ENCODE measurements around the gene MAOA. TPM values are rescaled to one million over a fixed set of nuclear protein-coding genes. Genes with fewer than 3 reads are reported as not detected.

The MAOA gene
- total RNA-seq, 1 donor from 2014 or later, result 0.30 TPM

DNA sequence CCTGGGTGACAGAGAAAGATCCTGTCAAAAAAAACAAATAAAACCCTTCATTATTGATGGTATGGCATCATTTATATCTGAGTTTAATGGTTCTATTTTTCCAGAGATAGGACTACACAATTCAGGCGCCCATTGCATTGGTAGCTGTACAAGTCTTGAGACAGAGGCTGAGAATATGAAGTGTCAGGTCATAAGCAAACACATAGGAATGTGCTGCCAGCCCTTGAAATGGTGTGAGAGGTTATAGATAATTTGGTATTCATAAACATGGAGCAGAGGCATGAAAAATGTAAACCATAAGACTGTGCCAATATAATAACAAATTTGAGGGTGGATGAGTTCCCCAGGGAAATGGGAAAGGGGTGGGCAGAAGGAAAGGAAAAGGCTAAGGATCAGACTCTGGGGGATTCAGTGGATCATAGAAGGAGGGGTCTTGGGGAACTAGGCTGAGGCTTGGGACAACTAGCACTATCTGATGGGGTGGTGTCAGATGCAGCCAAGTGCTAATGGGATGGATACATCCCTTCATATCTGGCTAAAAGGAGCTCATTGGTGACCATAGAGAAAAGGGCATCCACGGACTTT lies 50.8 kb downstream of the MAOA start:
- DNase-seq (ENCODE audit: low read depth, low spot score), result no peak
- Mint-ChIP-seq H3K9me3 (peaks cover 4% of the 10 kb centered on the region), H3K27me3 (ENCODE audit: low read depth) (no peaks in the 10 kb centered on the region), H3K4me3 (no peak overlapping the region), H3K36me3 (ENCODE audit: low read depth) (no peaks in the 10 kb centered on the region), H3K27ac (ENCODE audit: unreplicated experiment) (no peak overlapping the region), H3K4me1 (peaks cover 7% of the 10 kb centered on the region)
- TF ChIP-seq, protein P1, sequence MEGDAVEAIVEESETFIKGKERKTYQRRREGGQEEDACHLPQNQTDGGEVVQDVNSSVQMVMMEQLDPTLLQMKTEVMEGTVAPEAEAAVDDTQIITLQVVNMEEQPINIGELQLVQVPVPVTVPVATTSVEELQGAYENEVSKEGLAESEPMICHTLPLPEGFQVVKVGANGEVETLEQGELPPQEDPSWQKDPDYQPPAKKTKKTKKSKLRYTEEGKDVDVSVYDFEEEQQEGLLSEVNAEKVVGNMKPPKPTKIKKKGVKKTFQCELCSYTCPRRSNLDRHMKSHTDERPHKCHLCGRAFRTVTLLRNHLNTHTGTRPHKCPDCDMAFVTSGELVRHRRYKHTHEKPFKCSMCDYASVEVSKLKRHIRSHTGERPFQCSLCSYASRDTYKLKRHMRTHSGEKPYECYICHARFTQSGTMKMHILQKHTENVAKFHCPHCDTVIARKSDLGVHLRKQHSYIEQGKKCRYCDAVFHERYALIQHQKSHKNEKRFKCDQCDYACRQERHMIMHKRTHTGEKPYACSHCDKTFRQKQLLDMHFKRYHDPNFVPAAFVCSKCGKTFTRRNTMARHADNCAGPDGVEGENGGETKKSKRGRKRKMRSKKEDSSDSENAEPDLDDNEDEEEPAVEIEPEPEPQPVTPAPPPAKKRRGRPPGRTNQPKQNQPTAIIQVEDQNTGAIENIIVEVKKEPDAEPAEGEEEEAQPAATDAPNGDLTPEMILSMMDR (conservative IDR thresholded peaks at IDR 0.05), result no peak

DNA sequence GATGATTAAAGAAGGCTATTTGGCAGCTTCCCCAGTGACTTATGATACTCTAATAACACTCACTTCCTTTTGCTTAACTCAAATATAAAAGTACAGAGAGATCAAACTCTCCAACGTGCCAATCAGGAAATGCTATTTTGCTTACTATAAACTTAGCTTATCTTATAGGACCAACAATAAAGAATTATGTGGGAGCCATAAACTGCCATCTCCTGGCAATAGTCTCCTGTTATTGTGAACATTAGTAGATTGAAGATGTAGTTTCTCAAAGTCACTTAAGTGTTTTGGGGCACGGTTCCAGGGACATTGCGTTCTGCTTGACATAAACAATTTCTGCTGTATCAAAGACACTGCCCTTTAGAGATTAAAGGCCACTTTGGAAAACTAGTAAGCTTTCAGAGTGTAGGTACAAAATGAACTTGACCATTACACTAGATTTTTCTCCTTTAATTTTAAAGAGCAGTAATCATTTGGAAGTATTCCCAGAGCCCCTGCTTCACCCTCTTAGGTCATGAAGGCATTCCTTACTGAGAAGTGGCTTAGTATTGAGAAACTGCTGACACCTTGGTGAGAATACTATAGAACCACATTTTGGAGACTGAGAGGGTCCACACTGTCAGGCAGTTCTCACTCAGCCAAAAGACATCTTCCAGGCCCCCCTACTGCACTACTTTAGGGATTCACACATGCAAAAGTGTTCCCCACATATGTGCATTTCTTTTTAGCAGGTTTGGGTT lies 51.9 kb downstream of the MAOA start:
- Mint-ChIP-seq H3K4me1 (peaks cover 4% of the 10 kb centered on the region), H3K4me3 (no peak overlapping the region), H3K27me3 (ENCODE audit: low read depth) (no peaks in the 10 kb centered on the region), H3K9me3 (peaks cover 4% of the 10 kb centered on the region), H3K27ac (ENCODE audit: unreplicated experiment) (no peak overlapping the region), H3K36me3 (ENCODE audit: low read depth) (no peaks in the 10 kb centered on the region)
- TF ChIP-seq, protein P1 (conservative IDR thresholded peaks at IDR 0.05), result no peak
- no peak for DNase-seq (ENCODE audit: low read depth, low spot score)

DNA sequence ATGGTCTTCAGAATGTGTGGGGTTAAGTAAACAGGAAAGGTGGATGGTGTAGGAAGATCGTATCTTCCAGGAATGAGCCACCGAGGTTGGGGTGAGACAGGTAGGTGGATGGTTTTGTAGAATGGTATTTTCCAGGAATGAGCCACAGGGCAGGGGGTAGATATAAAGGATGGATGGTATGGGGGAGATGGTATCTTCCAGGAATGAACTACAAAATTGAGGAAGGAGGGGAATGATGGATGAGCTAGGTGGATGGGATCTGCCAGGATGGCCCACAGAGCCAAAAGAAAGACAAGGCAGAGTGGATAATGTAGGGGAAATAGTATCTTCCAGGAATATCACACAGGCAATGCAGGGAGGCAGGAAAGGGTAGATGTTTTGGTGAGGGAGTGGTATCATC lies 60.0 kb downstream of the MAOA start:
- no peaks in the 10 kb centered on the region for H3K36me3 Mint-ChIP-seq (ENCODE audit: low read depth)

DNA sequence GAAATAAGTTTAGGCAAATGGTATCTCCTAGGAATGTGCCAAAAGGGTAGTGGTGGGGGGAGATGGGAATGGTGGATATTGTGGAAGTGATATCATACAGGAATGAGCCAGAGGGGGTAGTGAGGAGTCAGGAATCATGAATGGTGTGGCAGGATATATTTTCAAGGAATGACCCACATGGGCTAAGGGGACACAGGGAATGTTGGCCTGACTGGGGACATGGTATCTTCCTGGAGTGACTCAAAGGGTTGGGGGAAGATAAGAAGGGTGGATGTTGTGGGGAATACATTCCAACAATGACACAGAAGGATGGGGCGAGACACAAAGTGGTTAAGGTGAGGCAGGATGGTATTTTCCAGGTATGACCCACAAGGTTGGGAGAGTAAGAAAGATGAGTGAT lies 60.6 kb downstream of the MAOA start:
- no peak overlapping the region for H3K27ac Mint-ChIP-seq (ENCODE audit: unreplicated experiment)
- H3K4me3 Mint-ChIP-seq, result no peak overlapping the region
- H3K4me1 Mint-ChIP-seq, result no peaks in the 10 kb centered on the region
- H3K36me3 Mint-ChIP-seq (ENCODE audit: low read depth), result no peaks in the 10 kb centered on the region
- no peak for DNase-seq (ENCODE audit: low read depth, low spot score)
- H3K9me3 Mint-ChIP-seq, result no peaks in the 10 kb centered on the region
- no peaks in the 10 kb centered on the region for H3K27me3 Mint-ChIP-seq (ENCODE audit: low read depth)
- TF ChIP-seq, protein P1 (conservative IDR thresholded peaks at IDR 0.05), result no peak

More for the DNA sequence above, 60.0 kb downstream of the MAOA start:
- TF ChIP-seq, protein P1 (conservative IDR thresholded peaks at IDR 0.05), result no peak
- Mint-ChIP-seq H3K9me3 (no peaks in the 10 kb centered on the region), H3K27ac (ENCODE audit: unreplicated experiment) (no peak overlapping the region), H3K4me1 (no peaks in the 10 kb centered on the region), H3K4me3 (no peak overlapping the region), H3K27me3 (ENCODE audit: low read depth) (no peaks in the 10 kb centered on the region)
- DNase-seq (ENCODE audit: low read depth, low spot score), result no peak

DNA sequence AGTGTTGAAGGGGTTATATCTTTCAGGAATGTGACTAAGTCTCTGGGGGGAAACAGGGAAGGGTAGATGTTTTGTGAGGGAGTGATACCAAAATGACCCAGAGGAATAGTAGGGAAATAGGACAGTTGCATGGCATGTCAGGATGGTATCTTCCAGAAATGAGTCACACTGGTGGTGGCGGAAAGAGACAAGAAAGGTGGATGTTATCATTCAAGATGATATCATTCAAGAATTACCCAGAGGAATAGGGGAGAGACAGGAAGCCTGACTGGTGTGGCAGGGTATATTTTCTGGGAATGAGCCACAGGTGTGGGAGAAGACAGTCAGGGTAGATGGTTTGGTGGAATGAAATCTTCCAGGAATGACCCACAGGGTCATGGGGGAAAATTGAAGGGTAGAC lies 61.1 kb downstream of the MAOA start:
- Mint-ChIP-seq H3K4me1 (no peaks in the 10 kb centered on the region), H3K36me3 (ENCODE audit: low read depth) (no peaks in the 10 kb centered on the region), H3K27ac (ENCODE audit: unreplicated experiment) (no peak overlapping the region), H3K4me3 (no peak overlapping the region), H3K9me3 (no peaks in the 10 kb centered on the region), H3K27me3 (ENCODE audit: low read depth) (no peaks in the 10 kb centered on the region)
- DNase-seq (ENCODE audit: low read depth, low spot score), result no peak
- TF ChIP-seq, protein P1 (conservative IDR thresholded peaks at IDR 0.05), result no peak

Measured in neural crest cell (in vitro differentiated cells).